Astrocyte of the cerebellum (primary cell): ENCODE data around the gene PLEKHM1.

Source experiments
- DNase-seq: peaks from one replicate; pipeline ENCODE4 v3.0.0-alpha.2; 2011; ENCODE audit warnings: low read depth
- H3K4me3 ChIP-seq: 2 replicates; pipeline ENCODE4 v1.5.1; 2011; ENCODE audit warnings: mild to moderate bottlenecking, low read depth, low read length, moderate library complexity
- CTCF ChIP-seq: IDR thresholded peaks from 2 replicates; pipeline ENCODE4 v1.5.1; 2012; ENCODE audit warnings: low read length, low read depth, moderate library complexity, mild to moderate bottlenecking; ENCODE audit errors: missing control alignments
- in situ Hi-C: cut with HindIII; loops from 2 replicates; pipeline ENCODE4 v1.10.0; 2017; ENCODE audit warnings: low sequenced_read_pairs

Gene PLEKHM1

GRCh38 chr17:45396496-45397205 lies 93.9 kb downstream of the PLEKHM1 start:
- TF ChIP-seq CTCF, result no peak
- DNase-seq, result no peak
- H3K4me3 ChIP-seq, result no peak overlapping the region
- in situ Hi-C loops, result no loop called here

GRCh38 chr17:45395569-45396415 lies 94.7 kb downstream of the PLEKHM1 start:
- no peak for TF ChIP-seq CTCF
- in situ Hi-C loops, result no loop called here
- H3K4me3 ChIP-seq, result no peak overlapping the region

GRCh38 chr17:45394913-45395568 lies 95.5 kb downstream of the PLEKHM1 start:
- in situ Hi-C loops, result no loop called here
- TF ChIP-seq CTCF, result peak; percentile 74
- no peak overlapping the region for H3K4me3 ChIP-seq
- peak; percentile 74 for DNase-seq

More at GRCh38 chr17:45395569-45396415, 94.7 kb downstream of the PLEKHM1 start:
- DNase-seq, result no peak

DNA sequence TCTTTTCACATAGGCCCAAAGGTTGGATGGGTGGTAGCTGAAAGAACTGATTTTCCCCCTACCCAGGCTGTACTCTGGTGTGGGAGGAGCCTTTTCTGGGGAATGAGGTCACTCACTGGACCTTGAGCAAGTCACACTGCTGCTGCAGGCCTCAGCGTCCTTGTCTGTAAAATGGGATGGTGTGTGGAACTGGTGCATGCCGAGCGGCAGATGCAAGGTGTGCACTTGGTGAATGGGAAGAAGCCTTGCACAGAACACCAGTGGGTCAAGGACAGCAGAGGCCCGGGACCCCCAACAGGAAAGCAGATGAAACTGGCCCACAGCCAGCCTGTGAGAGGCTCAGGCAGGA lies 96.0 kb downstream of the PLEKHM1 start:
- no peak for DNase-seq
- TF ChIP-seq CTCF, result no peak
- H3K4me3 ChIP-seq, result no peak overlapping the region
- in situ Hi-C loops, result no loop called here

DNA sequence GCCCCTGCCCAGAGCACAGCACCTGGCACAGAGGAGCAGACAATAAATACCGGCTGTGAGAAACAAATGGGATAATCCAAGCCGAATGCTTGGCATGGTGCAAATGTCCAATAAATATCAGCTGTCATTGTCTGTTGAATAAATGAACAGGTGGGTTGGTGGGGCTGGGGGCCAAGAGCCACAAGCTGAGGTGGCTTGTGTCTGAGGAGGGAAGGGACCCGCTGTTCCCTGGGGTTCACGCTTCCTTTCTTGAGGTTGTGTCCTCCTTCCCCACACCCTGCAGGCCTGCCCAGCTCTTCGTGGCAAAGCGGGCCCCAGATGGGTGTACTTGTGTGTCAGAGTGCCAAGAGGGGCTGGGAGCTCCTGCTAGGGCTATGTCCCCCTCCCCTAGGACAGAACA lies 96.4 kb downstream of the PLEKHM1 start:
- H3K4me3 ChIP-seq, result no peak overlapping the region
- no peak for DNase-seq
- in situ Hi-C loops, result no loop called here
- no peak for TF ChIP-seq CTCF

- TF ChIP-seq CTCF, result no peak
- no peak for DNase-seq
- no peak overlapping the region for H3K4me3 ChIP-seq
- in situ Hi-C loops, result no loop called here
Observed at GRCh38 chr17:45393411-45393810, 97.1 kb downstream of the PLEKHM1 start.
